A549 (cell line): ENCODE measurements around the gene COX4I1.

Source experiments
- CHD4 ChIP-seq: fragments of 200-600 bp; sonication (generic); IDR thresholded peaks from 2 replicates; pipeline ENCODE4 v1.6.1; 2016; ENCODE audit warnings: antibody characterized with exemption, mild to moderate bottlenecking, borderline replicate concordance
- MAZ ChIP-seq: fragments of 150-350 bp; IDR thresholded peaks from 2 replicates; pipeline ENCODE4 v1.6.1; 2014; ENCODE audit warnings: antibody characterized with exemption, low read depth, low read length, borderline replicate concordance
- POLR2A ChIP-seq: IDR thresholded peaks from 2 replicates; pipeline ENCODE4 v1.6.1; 2012; ENCODE audit warnings: mild to moderate bottlenecking, low read length
- SMC3 ChIP-seq: fragments of >200 bp; sonication (Bioruptor Twin); formaldehyde crosslinking; IDR thresholded peaks from 3 replicates; pipeline ENCODE4 v1.6.1; 2018; ENCODE audit warnings: inconsistent platforms
- TF ChIP-seq, protein P1 (sequence below): fragments of >200 bp; sonication (Bioruptor Twin); formaldehyde crosslinking; IDR thresholded peaks from 3 replicates; pipeline ENCODE4 v1.5.1; 2016
- TF ChIP-seq, protein P2 (sequence below): fragments of 450-650 bp; IDR thresholded peaks from 2 replicates; pipeline ENCODE4 v1.6.1; 2014; ENCODE audit warnings: antibody characterized with exemption

DNA sequence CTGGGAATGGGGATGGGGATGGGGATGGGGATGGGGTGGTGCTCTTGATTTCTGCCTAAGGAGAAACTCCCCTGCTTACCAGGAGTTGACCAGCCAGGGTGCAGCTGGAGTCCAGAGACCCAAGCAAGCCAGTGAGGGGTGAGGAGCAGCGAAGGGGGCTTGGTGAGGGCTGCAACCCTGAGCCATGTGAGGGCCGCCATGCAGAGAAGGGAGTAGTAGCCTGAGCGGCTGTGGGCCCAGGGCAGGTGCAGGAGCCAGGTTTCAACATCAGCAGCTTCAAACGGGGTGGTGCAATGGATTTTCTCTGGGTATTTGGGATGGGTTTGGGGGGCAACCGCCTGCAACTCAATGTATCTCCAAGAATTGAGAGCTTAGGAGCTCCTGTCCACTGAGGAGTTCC is 35.2 kb downstream of the COX4I1 start:
- TF ChIP-seq POLR2A (no peak), MAZ (no peak), CHD4 (no peak), SMC3 (no peak)
- TF ChIP-seq, protein P1, sequence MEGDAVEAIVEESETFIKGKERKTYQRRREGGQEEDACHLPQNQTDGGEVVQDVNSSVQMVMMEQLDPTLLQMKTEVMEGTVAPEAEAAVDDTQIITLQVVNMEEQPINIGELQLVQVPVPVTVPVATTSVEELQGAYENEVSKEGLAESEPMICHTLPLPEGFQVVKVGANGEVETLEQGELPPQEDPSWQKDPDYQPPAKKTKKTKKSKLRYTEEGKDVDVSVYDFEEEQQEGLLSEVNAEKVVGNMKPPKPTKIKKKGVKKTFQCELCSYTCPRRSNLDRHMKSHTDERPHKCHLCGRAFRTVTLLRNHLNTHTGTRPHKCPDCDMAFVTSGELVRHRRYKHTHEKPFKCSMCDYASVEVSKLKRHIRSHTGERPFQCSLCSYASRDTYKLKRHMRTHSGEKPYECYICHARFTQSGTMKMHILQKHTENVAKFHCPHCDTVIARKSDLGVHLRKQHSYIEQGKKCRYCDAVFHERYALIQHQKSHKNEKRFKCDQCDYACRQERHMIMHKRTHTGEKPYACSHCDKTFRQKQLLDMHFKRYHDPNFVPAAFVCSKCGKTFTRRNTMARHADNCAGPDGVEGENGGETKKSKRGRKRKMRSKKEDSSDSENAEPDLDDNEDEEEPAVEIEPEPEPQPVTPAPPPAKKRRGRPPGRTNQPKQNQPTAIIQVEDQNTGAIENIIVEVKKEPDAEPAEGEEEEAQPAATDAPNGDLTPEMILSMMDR: no peak
- TF ChIP-seq, protein P2, sequence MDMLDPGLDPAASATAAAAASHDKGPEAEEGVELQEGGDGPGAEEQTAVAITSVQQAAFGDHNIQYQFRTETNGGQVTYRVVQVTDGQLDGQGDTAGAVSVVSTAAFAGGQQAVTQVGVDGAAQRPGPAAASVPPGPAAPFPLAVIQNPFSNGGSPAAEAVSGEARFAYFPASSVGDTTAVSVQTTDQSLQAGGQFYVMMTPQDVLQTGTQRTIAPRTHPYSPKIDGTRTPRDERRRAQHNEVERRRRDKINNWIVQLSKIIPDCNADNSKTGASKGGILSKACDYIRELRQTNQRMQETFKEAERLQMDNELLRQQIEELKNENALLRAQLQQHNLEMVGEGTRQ: no peak
